NCI-H510A (cell line): ENCODE results near the gene FLYWCH1.
A peak's percentile ranks its signal among the peaks of the same experiment; 100 is the strongest.

Experiments
- DNase-seq: peaks from one replicate; lab custom pipeline; 2025; lab: John Stamatoyannopoulos, UW

FLYWCH1 gene

DNA sequence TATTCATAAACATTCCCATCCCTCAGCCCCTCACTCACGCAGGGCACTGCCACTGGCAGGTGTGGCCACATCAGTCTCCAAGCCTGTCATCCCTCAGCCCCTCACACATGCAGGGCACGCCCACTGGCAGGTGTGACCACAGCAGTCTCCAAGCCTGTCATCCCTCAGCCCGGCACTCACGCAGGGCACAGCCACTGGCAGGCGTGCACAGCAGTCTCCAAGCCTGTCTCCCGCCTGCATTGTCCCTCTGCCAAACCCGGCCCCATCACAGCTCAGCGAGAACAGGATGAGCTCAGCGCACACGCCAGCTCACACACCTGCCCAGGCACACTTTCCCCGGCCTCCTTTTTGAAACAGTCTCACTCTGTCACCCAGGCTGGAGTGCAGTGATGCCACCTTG lies 40.9 kb downstream of the FLYWCH1 start:
- DNase-seq: no peak

DNA sequence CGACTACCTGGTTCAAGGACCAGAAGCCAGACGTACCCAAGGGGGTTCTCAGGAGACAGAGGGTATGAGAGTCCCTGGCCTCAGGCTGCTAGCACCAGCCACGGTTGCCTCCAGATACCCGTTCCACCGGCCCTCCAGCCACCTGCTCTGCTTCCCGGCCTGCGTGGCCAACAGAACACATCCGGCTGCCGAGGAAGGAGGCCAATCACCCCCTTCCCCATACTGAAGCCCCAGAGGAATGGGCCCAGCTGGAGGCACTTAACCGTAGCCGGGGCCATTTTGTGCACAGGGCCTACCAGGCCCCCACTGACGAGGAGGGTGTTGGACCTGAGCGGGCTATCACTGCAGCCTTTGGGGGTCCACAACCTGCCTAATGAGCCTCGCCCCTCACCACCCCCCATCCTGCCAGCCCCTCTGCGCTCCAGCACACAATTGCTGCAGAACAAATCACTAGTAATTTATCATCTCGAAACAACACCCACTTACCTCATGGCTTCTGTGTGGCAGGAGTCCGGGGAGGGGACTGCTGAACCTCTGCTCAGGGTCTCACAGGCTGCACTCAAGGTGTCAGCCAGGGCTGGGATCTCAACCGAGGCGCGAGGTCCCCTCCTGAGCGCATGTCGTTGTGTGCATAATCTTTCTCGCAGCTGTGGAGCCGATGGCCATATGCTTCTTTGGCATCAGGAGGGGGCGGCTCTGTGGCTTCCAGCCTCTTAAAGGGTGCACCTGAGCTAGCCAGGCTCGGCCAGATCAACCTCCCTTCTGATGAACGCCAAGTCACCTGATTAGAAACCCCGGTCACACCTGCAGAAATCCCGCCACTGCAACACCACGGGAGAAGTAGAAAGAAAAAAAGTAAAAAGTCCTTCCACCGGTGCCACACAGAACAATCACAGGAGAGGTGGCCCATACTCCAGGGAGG lies 42.2 kb downstream of the FLYWCH1 start:
- no peak for DNase-seq

DNA sequence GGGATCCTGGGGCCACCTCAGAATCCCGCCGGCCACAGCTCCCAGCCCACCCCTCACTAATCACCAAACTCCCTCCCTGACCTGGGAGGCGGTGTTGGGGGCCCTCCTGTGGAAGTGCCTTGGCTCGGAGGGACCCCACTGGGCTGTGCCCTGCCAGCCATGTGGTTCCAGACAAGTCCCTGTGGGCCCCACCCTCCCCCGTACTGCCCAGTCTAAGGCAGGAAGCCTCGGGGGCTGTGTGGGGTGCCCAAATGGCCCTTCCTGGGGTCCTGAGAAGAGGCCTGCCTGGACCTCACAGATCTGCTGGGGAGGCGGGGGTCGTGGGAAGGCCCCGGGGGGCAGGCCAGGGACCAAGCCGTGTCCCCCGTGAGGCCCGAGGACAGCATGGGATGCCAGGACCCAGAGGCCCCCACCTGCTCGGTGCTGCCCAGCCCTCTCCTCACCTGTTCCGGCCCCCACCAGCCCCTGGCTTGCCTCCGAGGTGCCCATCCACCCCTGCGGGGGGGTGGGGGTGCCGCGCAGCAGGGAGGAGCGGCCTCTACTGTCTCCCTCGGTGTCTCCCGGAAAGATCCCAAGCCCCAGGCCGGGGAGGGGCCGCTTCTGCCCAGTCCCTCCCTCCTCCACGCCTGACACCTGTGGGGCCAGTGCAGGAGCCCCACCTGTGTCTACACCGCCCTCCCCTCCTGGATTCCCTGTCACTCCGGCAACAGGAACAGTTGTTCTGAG lies 43.1 kb downstream of the FLYWCH1 start:
- DNase-seq: no peak

DNA sequence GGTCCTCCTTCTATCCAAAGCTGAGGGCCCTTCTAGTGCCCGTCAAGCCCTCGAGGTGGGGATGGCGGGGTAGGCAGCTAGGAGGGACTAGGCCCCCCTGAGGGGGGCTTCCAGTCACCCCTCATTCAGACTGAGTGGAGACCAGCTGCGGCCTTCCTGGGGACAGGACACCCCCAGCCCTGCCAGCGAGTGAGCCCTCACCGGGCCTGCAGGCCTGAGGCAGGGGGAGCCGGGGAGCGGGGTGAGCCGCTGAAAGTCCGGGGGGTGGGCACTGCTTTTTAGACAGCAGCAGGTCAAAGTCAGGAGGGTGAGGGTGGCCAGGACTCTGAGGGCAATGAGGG lies 43.7 kb downstream of the FLYWCH1 start:
- no peak for DNase-seq

DNA sequence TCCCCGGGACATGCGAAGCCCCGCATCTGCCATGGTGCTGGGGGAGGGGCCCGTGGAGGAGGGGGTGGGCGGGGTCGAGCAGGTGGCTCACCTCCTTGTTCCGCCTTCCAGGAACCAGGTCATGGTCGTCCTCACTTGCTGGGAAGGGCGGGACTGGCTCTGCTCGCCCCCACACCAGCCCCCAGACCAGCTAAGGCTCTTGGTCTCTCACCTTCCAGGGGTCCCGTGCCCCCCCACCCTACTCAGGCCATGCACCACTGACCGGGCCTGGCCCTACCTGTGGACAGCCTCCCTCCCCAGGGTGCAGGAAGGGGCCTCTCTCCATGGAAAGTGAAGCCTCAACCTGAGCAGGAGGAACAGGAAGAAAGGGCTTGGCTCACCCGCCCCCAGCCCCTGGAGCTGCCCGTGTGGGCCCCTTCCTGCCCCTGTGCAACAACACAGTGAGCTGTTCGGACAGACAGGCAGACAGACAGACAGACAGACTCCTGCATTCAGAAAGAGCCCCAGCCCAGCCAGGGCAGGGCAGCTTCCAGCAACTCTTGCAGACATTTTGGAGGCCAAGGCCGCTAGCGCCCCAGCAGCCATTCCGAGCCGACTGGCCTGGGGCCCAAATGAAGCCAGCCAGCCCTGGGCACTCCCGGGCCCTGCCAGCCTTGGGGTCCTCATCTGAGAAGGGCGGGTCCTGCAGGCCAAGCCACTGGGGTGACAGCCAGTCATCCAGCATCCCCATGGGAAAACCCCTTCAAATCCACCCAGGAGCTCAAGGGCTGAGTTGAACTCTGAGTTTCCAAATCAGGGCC lies 44.2 kb downstream of the FLYWCH1 start:
- DNase-seq: no peak

DNA sequence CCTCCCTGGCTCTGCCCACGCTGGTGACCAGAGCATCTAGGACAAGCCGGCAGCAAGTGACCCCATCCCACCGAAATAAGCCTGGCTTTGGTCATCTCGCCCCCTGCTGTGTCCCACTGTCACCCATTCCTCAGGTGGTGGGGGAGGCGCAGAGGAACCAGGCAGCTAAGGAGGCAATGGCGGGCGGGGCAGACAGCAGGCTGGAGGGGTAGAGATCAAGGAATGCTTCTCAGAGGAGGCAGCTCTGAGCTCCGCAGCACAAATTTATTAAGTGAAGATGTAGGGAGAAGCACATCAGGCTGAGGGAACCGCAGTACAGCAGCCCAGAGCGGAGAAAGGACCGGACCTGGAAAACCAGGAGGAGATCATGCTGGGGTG lies 44.8 kb downstream of the FLYWCH1 start:
- no peak for DNase-seq

DNA sequence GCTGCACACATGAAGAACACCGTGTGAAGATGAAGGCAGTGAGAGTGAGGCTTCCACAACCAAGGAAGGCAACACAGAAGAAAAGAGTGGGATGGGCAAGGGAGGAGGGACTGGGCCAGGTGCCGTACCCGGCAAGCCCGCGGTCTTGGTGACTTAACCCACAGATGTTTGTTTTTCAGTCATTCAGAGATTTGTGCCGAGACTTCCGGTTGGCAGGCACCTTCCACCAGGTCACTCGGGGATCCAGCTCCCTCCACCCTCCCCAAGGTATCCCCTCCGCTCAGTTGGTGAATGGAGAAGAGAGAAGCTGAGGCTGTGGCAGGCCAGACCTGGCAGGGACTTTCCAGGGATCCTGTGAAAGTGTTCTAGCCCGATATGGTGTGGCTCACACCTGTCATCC lies 47.5 kb downstream of the FLYWCH1 start:
- DNase-seq: no peak

DNA sequence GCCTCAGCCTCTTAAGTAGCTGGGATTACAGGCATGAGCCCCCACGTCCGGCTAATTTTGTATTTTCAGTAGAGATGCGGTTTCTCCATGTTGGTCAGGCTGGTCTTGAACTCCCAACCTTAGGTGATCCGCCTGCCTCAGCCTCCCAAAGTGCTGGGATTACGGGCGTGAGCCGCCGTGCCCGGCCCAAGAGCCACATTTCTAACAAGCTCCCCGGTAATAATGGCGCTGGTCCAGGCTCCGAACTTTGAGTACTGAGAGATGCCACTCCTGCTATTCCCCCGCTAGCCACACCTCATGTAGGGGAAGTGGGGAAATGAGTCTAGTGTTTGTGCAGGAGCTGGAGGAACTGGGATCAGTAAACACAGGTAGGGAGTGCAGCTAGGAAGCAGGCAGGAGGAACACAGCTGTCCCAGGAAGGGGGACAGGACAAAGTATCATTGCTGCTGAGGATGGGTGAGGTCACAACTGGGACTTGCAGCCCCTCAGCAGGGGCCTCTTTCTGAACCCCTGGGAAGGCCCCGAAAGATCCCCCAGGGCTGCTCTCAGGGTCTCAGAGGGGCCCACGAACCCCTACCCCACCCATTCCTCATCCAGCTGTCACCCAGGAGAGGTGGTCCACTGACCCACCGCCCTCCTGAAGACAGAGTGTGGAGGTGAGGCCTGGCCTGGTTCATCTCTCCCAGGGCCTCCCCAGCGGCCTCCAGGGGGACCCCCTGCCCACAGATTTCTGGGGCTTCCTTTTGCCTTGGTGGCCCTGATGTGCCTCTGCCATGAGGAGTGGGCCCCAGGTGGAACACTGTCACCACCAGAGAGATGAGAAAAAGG lies 48.7 kb downstream of the FLYWCH1 start:
- no peak for DNase-seq

DNA sequence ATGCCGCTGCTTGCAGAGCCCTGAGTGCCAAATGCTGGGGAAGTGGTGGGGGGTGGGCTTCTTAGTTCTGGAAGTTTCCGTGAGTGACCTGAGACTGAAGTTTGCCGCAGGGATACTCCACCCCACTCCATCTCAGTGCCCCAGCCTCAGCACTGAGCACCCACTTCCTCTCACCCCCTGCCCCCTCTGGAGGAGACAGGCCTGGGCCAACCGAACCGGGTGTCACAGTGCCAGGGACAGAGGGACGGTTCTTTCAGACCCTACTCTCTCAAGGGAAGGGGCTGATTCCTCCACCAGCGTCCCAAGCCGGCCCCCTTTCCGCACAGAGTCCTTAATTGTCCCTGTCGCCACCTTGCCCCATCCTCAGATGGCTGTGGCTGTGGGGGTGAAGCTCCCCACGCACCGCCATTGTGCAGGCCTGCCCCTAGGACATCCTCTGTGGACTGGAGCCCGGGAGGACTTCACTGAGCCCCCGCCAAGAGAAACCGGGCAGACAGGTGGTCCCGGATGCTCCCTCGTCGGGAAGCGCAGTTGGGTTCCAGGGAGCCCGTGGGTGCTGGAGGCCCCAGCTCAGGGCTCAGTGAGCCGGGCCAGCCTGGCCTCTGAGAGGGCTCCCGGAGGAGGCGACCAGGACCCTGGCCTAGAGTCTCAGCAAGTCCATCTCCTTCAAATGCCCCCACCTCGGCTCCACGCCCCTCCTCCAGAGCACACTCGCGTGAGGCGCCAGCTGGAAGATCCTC lies 50.8 kb downstream of the FLYWCH1 start:
- DNase-seq: no peak

DNA sequence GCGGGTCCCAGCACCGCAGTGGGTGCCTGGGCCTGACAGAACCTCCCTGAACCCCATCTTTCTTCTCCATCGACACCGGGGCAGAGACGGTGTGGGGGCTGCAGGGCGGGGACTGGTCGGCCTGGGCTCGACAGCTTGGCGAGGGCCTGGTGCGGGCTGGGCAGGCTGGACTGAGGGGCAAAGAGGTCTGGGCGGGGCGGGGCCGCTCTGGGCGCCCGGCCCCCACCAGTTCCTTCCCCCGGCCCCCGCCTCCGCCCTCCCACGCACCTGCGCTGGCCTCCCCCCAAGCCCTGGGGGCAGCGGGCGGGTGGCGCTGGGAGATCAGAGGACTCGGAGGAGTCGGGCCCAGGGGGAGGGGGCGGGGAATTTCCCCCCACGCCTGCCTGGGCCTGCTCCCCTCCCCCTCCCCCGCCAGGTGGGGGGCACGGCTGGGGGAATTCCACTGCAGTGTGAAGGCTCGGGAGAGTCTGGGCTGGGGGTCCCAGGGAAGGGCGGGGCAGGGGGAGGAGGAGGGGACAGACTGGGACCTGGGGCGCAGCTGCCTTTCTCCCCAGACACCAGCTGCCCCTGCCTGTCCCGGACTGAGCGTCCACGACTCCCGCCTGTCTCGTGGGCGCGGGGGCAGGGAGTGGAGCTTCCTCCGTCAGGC lies 51.5 kb downstream of the FLYWCH1 start:
- DNase-seq: no peak

DNA sequence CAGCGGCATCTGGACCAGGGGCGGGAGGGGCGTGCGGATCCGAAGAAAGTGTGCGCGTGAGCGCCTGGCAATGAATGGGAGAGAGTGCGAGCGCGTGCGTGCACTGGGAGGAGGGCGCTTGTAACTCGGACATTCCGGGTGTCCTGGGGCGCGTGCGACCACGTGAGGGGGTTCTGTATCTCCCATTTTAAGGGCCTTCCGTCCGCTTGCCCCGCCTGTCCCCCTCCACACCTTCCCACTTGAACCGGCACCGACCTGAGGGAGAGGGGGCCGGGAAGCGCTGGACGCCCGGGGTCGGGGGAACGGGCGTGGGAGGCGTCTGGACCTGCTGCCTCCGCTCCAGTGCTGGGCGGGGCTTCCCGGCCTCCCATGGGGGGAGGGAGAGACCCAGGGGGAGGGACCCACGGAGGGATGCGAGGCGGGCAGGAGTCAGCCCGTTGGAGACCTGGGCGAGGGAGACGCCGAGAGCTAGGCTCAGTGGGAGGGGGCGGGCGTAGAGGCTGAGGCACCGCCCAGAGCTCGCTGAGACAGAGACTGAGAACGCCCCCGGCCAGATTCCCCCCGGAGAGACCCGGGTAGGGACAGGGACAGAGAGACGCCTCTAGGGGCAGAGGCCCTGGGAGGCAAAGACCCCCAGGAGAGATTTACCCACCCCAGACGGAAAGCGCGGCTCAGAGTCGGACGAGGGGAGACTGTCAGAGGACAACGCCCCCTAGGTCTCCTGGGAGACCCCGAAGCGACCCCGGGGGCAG lies 52.2 kb downstream of the FLYWCH1 start, which contains the start of gene KREMEN2:
Gene KREMEN2, plus strand, starts transcription at position 553 of the 752 bp plus-strand sequence. CDS start 246 bp downstream, outside the sequence.
- DNase-seq: peak; percentile 73

DNA sequence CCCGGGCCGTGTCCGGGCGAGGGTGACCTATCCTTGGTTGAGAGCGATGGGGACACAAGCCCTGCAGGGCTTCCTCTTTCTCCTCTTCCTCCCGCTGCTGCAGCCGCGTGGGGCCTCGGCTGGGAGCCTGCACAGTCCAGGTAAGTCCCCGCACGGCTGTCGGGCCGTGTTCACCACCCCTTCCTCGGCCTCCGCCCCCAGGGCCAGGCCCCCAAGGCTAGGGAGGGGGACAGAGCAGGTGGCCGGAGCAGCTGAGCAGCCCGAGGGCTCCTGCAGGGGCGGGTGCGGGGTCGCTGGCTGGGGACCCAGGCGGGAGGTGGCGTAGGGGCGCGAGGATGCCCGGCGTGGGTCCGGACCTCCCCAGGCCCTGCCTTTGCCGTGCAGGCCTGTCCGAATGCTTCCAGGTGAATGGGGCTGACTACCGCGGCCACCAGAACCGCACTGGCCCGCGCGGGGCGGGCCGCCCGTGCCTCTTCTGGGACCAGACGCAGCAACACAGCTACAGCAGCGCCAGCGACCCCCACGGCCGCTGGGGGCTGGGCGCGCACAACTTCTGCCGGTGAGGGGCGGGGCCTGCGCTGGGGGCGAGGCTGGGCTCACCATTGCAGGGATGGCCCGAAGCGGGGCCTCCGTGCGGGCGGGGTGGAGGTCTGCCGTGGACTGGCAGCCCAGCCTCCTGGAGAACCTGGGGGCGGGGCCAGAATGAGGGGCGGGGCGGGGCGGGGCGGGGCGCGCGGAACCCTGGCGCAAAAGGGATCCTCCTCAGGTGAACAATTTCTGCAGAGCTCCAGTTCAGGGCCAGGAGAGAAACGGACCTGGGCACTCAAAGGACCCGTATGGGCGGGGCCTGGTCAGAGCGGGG lies 53.0 kb downstream of the FLYWCH1 start:
- peak; percentile 80 for DNase-seq

DNA sequence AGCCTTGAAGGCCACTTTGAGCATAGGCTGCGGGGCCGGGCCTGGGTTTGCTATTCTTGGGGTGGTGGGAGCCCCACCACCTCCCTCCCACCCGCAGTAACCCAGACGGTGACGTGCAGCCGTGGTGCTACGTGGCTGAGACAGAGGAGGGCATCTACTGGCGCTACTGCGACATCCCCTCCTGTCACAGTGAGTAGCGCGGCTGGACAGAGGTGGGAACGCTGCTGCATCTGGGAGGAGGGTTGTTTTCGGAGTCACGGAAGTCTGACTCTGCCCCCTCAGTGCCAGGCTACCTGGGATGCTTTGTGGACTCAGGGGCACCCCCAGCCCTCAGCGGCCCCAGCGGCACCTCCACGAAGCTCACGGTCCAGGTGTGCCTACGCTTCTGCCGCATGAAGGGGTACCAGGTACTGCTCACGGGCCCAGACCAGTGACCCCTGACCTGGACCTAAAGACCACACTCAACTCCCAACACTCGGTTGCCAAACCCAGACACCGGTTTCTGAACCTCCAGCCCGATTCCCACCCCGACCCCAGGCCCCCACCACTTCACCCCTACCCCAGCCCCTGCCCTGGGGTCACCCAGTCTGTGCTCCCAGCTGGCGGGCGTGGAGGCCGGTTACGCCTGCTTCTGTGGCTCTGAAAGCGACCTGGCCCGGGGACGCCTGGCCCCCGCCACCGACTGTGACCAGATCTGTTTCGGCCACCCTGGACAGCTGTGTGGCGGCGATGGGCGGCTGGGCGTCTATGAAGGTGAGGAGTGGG lies 54.5 kb downstream of the FLYWCH1 start:
- no peak for DNase-seq

DNA sequence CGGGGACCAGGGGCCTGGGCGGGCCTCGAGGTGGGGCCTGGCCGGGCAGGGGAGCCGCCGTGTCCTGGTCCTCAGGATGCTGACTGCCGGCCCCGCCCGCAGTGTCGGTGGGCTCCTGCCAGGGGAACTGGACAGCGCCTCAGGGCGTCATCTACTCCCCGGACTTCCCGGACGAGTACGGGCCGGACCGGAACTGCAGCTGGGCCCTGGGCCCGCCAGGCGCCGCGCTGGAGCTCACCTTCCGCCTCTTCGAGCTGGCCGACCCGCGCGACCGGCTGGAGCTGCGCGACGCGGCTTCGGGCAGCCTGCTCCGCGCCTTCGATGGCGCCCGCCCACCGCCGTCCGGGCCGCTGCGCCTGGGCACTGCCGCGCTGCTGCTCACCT lies 55.1 kb downstream of the FLYWCH1 start:
- DNase-seq: no peak

DNA sequence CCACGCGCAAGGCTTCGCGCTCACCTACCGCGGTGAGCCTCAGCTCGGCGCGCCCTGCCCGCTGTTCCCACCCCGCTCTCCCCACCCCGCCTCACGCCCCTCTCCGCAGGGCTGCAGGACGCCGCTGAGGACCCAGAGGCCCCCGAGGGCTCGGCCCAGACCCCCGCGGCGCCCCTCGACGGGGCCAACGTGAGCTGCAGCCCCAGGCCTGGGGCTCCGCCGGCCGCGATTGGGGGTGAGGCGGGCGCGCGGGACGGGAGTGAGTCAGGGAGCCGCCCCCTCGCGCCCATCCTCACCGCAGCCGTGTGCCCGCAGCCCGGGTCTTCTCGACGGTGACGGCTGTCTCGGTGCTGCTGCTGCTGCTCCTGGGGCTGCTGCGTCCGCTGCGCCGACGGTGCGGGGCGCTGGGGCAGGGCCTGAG lies 55.5 kb downstream of the FLYWCH1 start:
- no peak for DNase-seq

DNA sequence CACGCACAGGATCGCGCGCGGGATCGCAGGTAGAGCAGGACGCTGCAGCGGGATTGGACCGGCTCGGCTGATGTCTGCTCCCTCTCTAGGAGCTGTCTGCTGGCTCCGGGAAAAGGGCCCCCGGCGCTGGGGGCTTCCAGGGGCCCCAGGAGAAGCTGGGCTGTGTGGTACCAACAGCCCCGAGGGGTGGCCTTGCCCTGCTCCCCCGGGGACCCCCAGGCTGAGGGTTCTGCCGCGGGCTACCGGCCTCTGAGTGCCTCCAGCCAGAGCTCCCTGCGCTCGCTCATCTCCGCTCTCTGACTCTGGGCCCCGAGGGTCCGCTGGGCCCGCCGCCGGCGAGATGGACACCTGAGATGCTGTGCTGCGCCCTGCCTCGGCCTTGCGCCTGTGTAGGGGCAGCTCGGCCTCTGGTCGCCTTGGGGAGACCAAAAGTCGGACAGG lies 56.0 kb downstream of the FLYWCH1 start:
- DNase-seq: no peak

DNA sequence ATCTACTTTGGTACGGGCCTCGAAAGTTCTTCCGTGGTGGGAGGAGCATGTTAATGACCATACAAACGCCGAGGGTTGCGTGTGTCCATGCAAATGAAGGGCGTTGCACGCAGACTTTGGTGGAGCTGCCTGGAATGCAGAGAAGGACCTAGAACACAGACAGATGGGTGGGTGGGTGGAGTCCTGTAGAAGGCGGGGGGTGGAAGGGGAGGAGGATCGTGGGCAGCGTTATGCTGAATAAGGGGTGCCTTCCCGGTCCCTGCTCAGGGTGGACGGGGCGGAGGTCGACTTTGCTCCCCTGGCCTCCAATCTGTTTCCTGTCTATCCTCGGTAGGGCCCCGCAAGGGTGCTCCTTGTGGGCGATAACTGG lies 56.6 kb downstream of the FLYWCH1 start:
- no peak for DNase-seq
